Breast epithelium (tissue), 4 donors: ENCODE data around the gene PARVB. TPM values are rescaled to one million over a fixed set of nuclear protein-coding genes. Genes with fewer than 3 reads are reported as not detected.

Experiments
- DNase-seq, 2 donors: peaks; one replicate each; pipeline ENCODE4 v3.0.0-alpha.2; 2019; ENCODE audit warnings: low spot score in 2 of 2
- H3K27ac ChIP-seq, 2 donors: fragments of 200-600 bp; sonication (generic) in 1 of 2; one replicate each; pipeline ENCODE4 v1.5.1; 2016 to 2019; ENCODE audit warnings: mild to moderate bottlenecking in 1 of 2
- H3K27me3 ChIP-seq, 2 donors: fragments of 200-600 bp; sonication (generic) in 1 of 2; one replicate each; pipeline versions ENCODE4 v1.5.1 to v1.6.0; 2017 to 2019; ENCODE audit warnings: control low read depth in 1 of 2, mild to moderate bottlenecking in 1 of 2
- H3K36me3 ChIP-seq: fragments of 200-600 bp; one replicate; pipeline ENCODE4 v1.5.1; 2019
- H3K4me1 ChIP-seq, 2 donors: fragments of 200-600 bp; sonication (generic); one replicate each; pipeline ENCODE4 v1.5.1; 2016 to 2019; ENCODE audit warnings: control low read depth in 1 of 2
- H3K4me3 ChIP-seq, 3 donors: fragments of 200-600 bp; sonication (generic); 1 replicate in 2 of 3; 2 replicates in 1 of 3; pipeline ENCODE4 v1.5.1; 2016 to 2019; ENCODE audit warnings: mild to moderate bottlenecking in 3 of 3, moderate library complexity in 2 of 3
- H3K9me3 ChIP-seq, 2 donors: fragments of 200-600 bp; sonication (generic) in 1 of 2; one replicate each; pipeline ENCODE4 v1.5.1; 2016 to 2019; ENCODE audit warnings: control low read depth in 1 of 2
- POLR2A ChIP-seq: fragments of 450-650 bp; IDR thresholded peaks from one replicate; pipeline ENCODE4 v1.6.1; 2016; ENCODE audit warnings: antibody characterized with exemption, mild to moderate bottlenecking, moderate library complexity
- POLR2AphosphoS5 ChIP-seq, 3 donors: sonication (generic); formaldehyde crosslinking; IDR thresholded peaks; one replicate each; pipeline ENCODE4 v1.6.1; 2017; ENCODE audit warnings: antibody characterized with exemption in 3 of 3
- intact Hi-C: fragments of 100-400 bp; cut with DNase I; formaldehyde crosslinking; loops from one replicate; pipeline ENCODE4 v1.15.1; 2023; ENCODE audit warnings: low total_unique reads
- total RNA-seq, 3 donors: library from RNA; depleted of rRNA; stranded (reverse); fragments of >200 nt; gene quantifications; one replicate each; pipeline ENCODE4 v1.1.0, GENCODE V29; 2016
- TF ChIP-seq, protein P1 (sequence below), 3 donors: fragments of 450-650 bp; IDR thresholded peaks; one replicate each; pipeline ENCODE4 v1.5.1; 2016 to 2017; ENCODE audit warnings: antibody characterized with exemption in 3 of 3, mild to moderate bottlenecking in 3 of 3, moderate library complexity in 3 of 3

Gene PARVB
- total RNA-seq, 3 donors from 2014 or later = 12.3 to 57.6 (median 21.6) TPM

DNA sequence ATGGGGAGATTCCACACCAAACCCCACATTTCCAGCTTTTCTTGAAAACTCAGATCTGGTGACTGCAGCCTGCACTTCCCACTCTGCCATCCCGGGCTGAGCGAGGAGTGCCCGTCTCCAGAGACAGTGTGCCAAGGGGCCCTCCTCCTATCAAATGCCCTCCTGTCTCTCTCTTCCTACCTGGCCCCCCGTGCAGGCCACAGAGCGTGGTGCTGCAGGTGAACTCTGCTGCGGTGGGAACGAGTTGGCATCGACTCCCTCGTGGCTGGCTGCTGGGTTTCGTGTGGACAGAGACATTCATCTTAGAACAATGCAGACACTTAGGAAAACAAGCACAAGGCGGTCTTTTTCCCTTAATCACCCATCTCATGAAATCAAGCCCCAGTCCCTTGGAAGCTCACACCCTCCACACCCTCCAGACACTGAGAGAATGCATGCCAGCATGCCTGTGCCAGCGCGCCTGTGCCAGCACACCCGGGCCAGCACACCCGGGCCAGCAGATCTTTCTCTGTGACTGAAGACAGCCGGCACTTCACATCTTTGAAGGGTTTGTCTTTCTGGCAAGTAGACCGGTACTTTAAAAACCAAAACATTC, 65.0 kb downstream of the PARVB start:
- H3K27ac ChIP-seq = no peak overlapping the region
- H3K9me3 ChIP-seq = peaks cover 6 to 7% of the 10 kb centered on the region in 2 donors
- intact Hi-C loops = loop anchor here (10.0 kb wide), 3 partner anchors 156 to 536 kb away; no protein-coding TSS in a partner anchor
- H3K4me1 ChIP-seq = no peaks in the 10 kb centered on the region
- no peaks in the 10 kb centered on the region for H3K36me3 ChIP-seq
- TF ChIP-seq POLR2A (no peak), POLR2AphosphoS5 (IDR thresholded peaks at IDR 0.05) (no peak)
- TF ChIP-seq, protein P1, sequence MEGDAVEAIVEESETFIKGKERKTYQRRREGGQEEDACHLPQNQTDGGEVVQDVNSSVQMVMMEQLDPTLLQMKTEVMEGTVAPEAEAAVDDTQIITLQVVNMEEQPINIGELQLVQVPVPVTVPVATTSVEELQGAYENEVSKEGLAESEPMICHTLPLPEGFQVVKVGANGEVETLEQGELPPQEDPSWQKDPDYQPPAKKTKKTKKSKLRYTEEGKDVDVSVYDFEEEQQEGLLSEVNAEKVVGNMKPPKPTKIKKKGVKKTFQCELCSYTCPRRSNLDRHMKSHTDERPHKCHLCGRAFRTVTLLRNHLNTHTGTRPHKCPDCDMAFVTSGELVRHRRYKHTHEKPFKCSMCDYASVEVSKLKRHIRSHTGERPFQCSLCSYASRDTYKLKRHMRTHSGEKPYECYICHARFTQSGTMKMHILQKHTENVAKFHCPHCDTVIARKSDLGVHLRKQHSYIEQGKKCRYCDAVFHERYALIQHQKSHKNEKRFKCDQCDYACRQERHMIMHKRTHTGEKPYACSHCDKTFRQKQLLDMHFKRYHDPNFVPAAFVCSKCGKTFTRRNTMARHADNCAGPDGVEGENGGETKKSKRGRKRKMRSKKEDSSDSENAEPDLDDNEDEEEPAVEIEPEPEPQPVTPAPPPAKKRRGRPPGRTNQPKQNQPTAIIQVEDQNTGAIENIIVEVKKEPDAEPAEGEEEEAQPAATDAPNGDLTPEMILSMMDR (IDR thresholded peaks at IDR 0.05) = no peak
- DNase-seq = peak in 1 of 2 donors; percentile 37
- no peak overlapping the region for H3K4me3 ChIP-seq
- H3K27me3 ChIP-seq = peaks cover 0 to 5% of the 10 kb centered on the region in 2 donors

- intact Hi-C loops = loop anchor here (10.0 kb wide), 3 partner anchors 155 to 535 kb away; no protein-coding TSS in a partner anchor
- TF ChIP-seq POLR2A = no peak
- TF ChIP-seq POLR2AphosphoS5 (IDR thresholded peaks at IDR 0.05) = peak in 1 of 3 donors; percentile 13
- no peak for DNase-seq
- Histone ChIP-seq H3K4me1 (no peaks in the 10 kb centered on the region), H3K36me3 (no peaks in the 10 kb centered on the region), H3K9me3 (no peaks in the 10 kb centered on the region), H3K27ac (no peak overlapping the region), H3K27me3 (peaks cover 0 to 5% of the 10 kb centered on the region in 2 donors), H3K4me3 (no peak overlapping the region)
These were observed 65.8 kb downstream of the PARVB start for GRCh38 chr22:44089717-44090570.

- TF ChIP-seq POLR2A (no peak), POLR2AphosphoS5 (IDR thresholded peaks at IDR 0.05) (no peak)
- TF ChIP-seq, protein P1 (IDR thresholded peaks at IDR 0.05) = no peak
- intact Hi-C loops = no loop called here
- no peak overlapping the region for H3K27ac ChIP-seq
- H3K4me3 ChIP-seq = no peak overlapping the region
- H3K4me1 ChIP-seq = no peaks in the 10 kb centered on the region
- no peaks in the 10 kb centered on the region for H3K9me3 ChIP-seq
- peaks cover 0 to 5% of the 10 kb centered on the region in 2 donors for H3K27me3 ChIP-seq
- no peaks in the 10 kb centered on the region for H3K36me3 ChIP-seq
- no peak for DNase-seq
These were observed 66.4 kb downstream of the PARVB start for GRCh38 chr22:44090571-44090905.

DNA sequence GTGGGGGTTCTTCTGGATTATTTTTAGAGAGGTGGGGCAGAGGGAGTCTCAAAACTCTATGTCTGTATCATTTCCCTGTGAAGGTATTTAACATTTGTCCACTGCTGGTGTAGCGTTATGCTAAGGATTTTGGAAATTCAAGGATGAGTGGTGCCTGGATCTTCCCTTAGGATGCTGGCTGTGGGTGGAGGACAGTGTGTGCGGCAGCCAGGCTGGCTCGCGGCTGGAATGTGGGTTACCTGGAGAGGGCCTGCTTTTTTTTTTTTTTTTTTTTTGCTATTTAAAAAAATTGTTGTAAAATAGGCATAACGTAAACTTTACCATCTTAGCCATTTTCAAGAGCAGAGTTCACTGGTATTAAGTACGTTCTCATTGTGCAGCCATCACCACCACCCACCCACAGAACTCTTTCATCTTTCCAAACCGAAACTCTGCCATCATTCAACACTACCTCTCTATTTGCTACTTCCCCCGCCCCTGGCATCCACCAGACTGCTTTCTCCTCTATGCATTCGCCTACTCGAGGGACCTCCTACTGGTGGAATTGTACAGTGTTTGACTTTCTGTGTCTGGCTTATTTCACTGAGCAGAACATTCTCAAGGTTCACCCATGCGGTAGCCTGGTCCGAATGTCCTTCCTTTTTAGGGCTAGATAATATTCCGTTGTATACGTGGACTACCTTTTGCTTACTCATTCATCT, 67.1 kb downstream of the PARVB start:
- Histone ChIP-seq H3K4me1 (no peaks in the 10 kb centered on the region), H3K27ac (no peak overlapping the region), H3K27me3 (peaks cover 0 to 5% of the 10 kb centered on the region in 2 donors), H3K36me3 (no peaks in the 10 kb centered on the region), H3K9me3 (no peaks in the 10 kb centered on the region), H3K4me3 (no peak overlapping the region)
- DNase-seq = no peak
- TF ChIP-seq, protein P1 (IDR thresholded peaks at IDR 0.05) = no peak
- TF ChIP-seq POLR2AphosphoS5 (IDR thresholded peaks at IDR 0.05) (no peak), POLR2A (no peak)
- intact Hi-C loops = no loop called here

DNA sequence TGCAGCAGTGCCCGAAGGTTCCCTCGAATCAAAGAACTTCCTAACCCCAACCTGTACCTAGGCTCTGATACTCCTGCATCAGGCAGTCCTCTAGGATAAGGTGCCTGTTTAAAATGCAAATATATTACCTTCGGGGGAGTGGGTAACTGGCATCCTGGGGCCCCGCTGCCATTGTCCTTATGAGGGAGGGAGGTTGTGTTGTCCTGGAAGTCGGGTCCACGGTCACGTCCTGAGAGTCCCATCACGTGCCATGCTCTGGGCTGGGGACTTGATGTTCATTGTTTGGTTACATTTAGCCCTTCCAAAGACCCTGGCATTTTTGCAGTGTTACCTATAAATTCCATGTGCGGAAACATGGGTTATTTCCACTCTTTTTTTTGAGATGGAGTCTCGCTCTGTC, 67.6 kb downstream of the PARVB start:
- DNase-seq = no peak
- Histone ChIP-seq H3K27me3 (peaks cover 0 to 5% of the 10 kb centered on the region in 2 donors), H3K9me3 (no peaks in the 10 kb centered on the region), H3K27ac (no peak overlapping the region), H3K36me3 (no peaks in the 10 kb centered on the region), H3K4me1 (no peaks in the 10 kb centered on the region), H3K4me3 (no peak overlapping the region)
- intact Hi-C loops = no loop called here
- TF ChIP-seq, protein P1 (IDR thresholded peaks at IDR 0.05) = no peak
- TF ChIP-seq POLR2A = no peak
